DMS 273 treated with DMSO at 0.1 percent for 48 hours (cell line): Measurements from ENCODE around the gene VEZF1.
A peak's percentile ranks its signal among the peaks of the same experiment; 100 is the strongest.

Experiments used
- DNase-seq: peaks from one replicate; lab custom pipeline; 2025; lab: John Stamatoyannopoulos, UW

Gene VEZF1

DNA sequence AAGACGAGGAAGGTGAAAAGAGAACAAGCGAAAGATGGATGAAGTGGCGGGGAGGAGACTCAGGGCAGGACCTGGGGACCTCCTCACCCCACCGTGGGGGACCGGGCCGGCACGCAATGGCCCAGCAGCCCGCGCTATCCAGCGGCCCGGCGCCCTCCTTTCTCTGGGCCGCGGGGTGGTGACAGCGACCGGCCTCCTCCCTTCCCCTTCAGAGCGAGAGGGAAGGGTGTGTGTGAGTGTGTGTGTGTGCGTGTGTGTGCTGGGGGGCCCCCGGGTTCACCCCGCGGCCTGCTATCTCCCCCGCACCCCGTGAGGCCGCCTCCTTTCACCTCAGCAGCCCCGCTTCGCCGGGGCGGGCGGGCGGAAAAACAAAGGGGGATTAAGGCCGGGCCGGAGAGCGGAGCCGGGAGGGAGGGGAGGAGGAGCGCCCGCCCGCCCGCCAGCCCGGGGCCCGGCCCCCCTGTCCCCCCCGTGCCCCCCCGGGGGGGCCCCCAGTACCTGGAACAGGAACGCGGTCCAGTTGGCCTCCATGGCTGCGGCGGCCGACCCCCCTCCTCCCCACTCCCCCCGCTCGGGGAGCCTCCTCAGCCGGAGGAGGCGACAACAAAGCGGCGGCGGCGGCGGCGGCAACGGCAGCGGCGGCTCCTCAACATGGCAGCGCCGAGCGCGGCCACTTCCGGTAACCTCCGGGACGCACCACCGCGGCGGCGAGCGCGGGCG, at the start of gene VEZF1:
VEZF1 (minus strand) TSS at position 674 of the 720 bp plus-strand sequence; CDS start at position 531, 143 bp downstream.
- no peak for DNase-seq

GRCh38 chr17:58032691-58033415, 44.8 kb upstream of the VEZF1 start:
- DNase-seq = no peak

GRCh38 chr17:58028578-58028977, 40.5 kb upstream of the VEZF1 start:
- no peak for DNase-seq

DNA sequence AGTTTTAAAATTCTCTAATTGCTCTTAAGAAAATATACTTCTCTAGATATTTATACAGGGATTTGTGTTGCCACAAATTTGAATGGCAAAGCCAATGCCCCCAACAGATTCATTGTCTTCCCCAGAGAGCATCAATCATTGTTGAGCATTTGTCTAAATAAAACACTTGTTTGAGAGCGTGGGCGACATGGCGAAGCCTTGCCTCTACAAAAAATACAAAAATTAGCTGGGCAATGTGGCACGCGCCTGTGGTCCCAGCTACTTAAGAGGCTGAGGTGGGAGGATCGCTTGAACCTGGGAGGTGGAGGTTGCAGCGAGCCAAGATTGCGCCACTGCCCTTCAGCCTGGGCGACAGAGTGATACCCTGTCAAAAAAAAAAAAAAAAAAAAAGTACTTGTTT, 32.3 kb upstream of the VEZF1 start:
- no peak for DNase-seq

- no peak for DNase-seq
Observed at GRCh38 chr17:58019521-58019920, 31.5 kb upstream of the VEZF1 start.

- DNase-seq = no peak
Observed at GRCh38 chr17:58019039-58019438, 31.0 kb upstream of the VEZF1 start.

GRCh38 chr17:58010067-58010799, 22.2 kb upstream of the VEZF1 start:
- no peak for DNase-seq

DNA sequence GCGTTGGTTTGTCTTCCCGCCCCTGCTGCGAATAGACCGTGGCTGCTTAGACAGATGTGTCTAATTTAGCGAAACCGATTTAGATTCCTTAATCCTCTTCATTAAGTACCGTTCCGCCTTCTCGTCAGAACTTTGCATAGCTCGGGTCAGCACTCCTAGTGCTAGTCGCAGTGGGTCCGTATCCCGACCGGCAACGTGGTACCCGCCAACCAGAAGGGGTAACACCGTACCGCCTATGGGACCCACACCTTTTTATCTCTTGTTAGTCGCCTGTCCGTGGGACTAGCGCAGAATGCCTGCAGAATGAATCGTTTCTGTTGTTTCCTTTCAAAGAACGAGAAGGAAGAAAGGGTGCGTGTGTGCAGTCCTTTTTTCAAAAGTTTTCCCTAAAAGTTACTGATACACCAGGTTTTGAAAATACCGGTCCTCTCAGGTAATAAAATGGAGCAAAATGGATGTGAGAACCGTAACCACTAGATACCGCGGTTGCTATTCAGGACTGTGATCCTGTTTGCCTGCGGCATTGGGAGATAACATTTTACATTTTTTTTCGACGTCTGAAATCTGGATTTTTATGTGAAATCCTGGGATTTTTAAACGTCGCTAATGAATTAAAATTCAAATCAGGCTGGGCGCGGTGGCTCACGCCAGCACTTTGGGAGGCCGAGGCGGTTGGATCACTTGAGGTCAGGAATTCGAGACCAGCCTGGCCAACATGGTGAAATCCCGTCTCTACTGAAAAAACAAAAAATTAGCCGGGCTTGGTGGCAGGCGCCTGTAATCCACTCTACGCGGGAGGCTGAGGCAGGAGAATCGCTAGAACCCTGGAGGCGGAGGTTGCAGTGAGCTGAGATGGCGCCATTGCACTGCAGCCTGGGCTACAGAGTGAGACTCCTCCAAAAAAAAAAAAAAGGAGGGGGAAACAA, 20.0 kb upstream of the VEZF1 start:
- no peak for DNase-seq

GRCh38 chr17:58006924-58007780, 19.1 kb upstream of the VEZF1 start, which contains the start of gene SRSF1:
TSS of gene SRSF1 (minus strand) at chr17:58007246. CDS start at chr17:58007137, 109 bp downstream.
- peak; percentile 96 for DNase-seq

- peak; percentile 37 for DNase-seq
Observed at GRCh38 chr17:58006560-58006923, 18.5 kb upstream of the VEZF1 start.

DNA sequence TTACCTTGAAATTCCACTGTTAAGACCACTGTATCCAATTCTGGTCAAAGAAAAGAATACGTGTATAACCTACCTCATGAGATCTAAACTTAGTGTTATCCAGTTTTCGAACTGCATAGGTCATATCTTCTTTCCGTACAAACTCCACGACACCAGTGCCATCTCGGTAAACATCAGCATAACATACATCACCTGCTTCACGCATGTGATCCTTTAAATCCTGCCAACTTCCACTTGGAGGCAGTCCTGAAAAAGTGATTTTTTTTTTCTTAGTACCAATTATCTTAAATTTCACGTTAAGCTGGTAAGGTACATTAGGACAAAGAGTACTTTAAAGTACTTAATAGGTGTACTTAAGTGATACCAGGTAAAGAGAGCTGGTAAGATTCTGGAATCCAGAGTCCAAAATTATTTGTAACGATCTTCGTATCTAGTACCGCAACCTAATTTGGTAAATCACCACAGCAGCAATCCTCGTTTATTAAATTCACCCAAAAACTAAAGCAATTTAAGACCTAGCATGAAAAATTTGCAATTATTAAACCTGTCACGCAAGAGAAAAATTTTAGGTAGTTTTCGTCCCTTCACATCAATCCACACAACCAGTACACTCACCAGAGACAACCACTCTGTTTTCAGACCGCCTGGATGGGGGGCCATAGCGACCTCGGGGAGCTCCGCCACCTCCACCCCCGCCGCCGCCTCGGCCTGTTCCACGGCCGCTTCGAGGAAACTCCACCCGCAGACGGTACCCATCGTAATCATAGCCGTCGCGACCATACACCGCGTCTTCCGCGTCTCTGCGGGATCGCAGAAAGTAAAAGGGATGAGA, 17.9 kb upstream of the VEZF1 start:
- DNase-seq = no peak

GRCh38 chr17:58005031-58005727, 17.1 kb upstream of the VEZF1 start:
- DNase-seq = no peak

DNA sequence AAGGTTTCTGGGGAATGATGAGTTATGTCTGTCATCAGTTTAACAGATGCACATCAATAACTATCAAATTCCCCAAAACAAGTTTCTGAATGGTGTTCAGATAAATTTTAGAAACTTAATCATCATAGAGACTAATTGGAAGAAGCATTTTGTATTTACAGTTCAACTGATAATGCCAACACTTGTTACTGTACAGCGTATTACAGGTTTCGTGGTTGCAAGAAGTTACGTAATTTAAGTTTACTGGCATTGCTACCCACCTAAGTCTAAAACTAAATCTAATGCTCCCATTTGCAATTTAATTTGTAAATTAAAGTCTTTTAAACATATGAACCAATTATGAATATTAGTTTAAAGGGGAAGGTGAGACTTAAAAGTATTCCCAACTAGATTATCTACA, 16.0 kb upstream of the VEZF1 start:
- DNase-seq = no peak

DNA sequence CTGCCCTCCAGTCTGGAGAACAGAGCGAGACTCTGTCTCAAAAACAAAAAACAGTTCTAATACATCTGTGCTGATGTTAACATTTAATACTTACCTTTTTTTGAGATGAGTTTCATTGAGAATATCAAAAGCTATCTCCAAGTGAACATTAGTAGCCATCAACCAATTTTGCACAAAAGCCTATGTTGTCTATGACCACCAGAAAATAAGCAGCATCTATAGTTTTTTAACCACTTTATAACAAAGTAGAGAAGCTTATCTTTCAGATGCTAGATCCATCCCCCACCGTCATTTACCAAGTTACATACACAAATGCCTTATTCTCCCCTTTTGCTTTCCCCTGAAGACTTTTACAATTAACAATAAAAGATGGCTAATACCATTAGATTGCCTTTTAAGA, 14.9 kb upstream of the VEZF1 start:
- DNase-seq = no peak

- DNase-seq = no peak
Observed at GRCh38 chr17:58002154-58002948, 14.3 kb upstream of the VEZF1 start.

DNA sequence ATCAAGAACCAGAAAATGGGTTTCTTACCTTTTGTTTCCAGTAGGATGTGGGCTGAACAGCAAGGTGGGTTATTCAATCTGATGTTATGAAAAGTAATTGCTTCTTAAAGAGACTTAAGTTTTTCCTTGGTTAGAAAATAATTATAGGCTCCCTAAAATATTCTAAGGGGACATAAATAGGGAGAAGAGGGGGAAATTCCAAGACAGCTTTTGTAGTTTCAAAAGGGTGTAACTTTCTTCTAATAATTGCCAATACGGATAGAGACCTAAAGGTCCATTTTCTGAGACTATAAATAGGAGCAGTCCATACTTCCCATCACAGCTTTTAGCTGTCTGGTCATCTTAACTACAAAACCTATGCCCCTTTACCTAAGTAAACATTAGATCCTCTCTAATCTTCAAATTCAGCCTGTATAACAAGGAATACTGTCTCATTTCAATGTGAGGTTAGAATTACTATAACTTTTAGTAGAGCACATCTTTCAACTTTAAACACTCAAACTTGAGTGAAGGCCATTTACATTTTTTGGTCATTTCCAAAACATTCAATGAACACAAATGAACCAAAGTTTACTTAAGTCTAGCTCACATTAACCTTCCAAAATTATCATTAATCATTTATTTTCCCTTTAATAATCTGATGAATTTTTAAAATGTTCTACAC, 13.5 kb upstream of the VEZF1 start:
- DNase-seq = no peak

DNA sequence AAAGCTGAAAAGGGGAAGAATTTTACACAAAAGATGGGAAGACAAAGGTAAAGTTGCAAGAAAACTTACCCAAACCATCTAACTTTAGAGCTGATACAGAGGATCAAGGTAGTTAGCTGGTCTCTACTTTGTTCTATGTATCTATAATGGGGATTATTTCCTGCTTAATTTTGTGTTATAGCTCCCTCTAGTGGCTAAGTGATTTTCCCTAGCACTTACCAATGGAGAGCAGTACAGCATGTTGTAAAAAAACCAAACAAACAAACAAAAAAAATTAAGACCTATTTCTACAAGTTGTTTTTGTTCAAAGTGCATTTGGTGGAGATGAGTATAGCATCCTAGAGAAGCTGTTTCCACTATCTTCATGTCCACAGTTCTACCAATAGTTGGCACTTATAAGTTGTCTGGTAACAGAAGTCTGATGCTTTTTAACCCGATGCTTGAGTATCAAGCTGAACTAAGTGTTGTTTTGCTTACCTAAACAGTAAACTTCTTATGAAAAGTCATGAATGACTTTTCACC, 11.5 kb upstream of the VEZF1 start:
- DNase-seq = peak; percentile 31
